Right lobe of liver (tissue), 6 donors: ENCODE measurements around the gene FASTK. TPM values are rescaled to one million over a fixed set of nuclear protein-coding genes. Genes with fewer than 3 reads are reported as not detected.

Source experiments
- ATAC-seq, 4 donors: fragments of 200-7000 bp; cut with Tn5 transposase; one replicate each; pipeline ENCODE4 v1.9.1; 2020; ENCODE audit warnings: mild to moderate bottlenecking in 4 of 4, moderate library complexity in 4 of 4
- DNase-seq, 3 donors: peaks; one replicate each; pipeline ENCODE4 v3.0.0-alpha.2; 2020
- H3K27ac ChIP-seq, 3 donors: fragments of 200-600 bp; one replicate each; pipeline ENCODE4 v1.8.0; 2022
- H3K27me3 ChIP-seq, 2 donors: fragments of 200-600 bp; one replicate each; pipeline ENCODE4 v1.8.0; 2022
- H3K36me3 ChIP-seq, 4 donors: fragments of 200-600 bp; sonication (generic) in 1 of 4; one replicate each; pipeline versions ENCODE4 v1.5.1 to v1.8.0; 2017 to 2022; ENCODE audit warnings: control low read depth in 1 of 4
- H3K4me1 ChIP-seq, 4 donors: fragments of 200-600 bp; sonication (generic) in 1 of 4; one replicate each; pipeline versions ENCODE4 v1.5.1 to v1.8.0; 2017 to 2022; ENCODE audit warnings: control low read depth in 1 of 4
- H3K4me3 ChIP-seq, 3 donors: fragments of 200-600 bp; one replicate each; pipeline ENCODE4 v1.8.0; 2022
- H3K9me3 ChIP-seq, 4 donors: fragments of 200-600 bp; sonication (generic) in 1 of 4; one replicate each; pipeline versions ENCODE4 v1.5.1 to v1.8.0; 2017 to 2022; ENCODE audit warnings: control low read depth in 1 of 4
- CTCF ChIP-seq, 4 donors: fragments of 200-600 bp in 3 of 4; fragments of 450-650 bp in 1 of 4; IDR thresholded peaks; one replicate each; pipeline versions ENCODE4 v1.5.1 to v1.8.0; 2016 to 2022; ENCODE audit warnings: antibody characterized with exemption in 4 of 4, mild to moderate bottlenecking in 2 of 4
- POLR2A ChIP-seq: fragments of 450-650 bp; IDR thresholded peaks from one replicate; pipeline ENCODE4 v1.6.1; 2017; ENCODE audit warnings: antibody characterized with exemption, mild to moderate bottlenecking
- WGBS: methylation state at CpG from one replicate; pipeline ENCODE4 v1.1.6; 2018; ENCODE audit warnings: low coverage, low lambda C conversion rate; ENCODE audit not compliant: insufficient coverage; ENCODE audit errors: missing lambda C conversion rate; 5-methylcytosine and 5-hydroxymethylcytosine counted together
- intact Hi-C, 2 donors: fragments of 100-400 bp; cut with DNase I; formaldehyde crosslinking; loops; one replicate each; pipeline versions ENCODE4 v1.11.2 to v1.14.1; 2022
- total RNA-seq, 6 experiments: library from RNA; depleted of rRNA in 2 of 6; stranded (reverse); fragments of >200 nt in 2 of 6; fragmentation: NEBNext Ultra II Directional in 3 of 6; extraction: Animal tissue kit (Norgen Biotek cat#: 25700) in 3 of 6; gene quantifications; one replicate each; pipeline versions ENCODE4 v1.1.0 to v1.2.4, GENCODE V29; 2016 to 2023
- donor health status: DM: no; HTN: yes; CAD: no.
- donor health status: DM: no; HTN: no; CAD: no.
- donor health status: DM: no; HTN: no; CAD: no.
- donor health status: DM: no; HTN: yes; CAD: no.
- donor health status: DM: no; HTN: yes; CAD: no.

Gene FASTK
- total RNA-seq, 6 experiments from 2014 or later = 33.4 to 48.8 (median 43.9) TPM

GRCh38 chr7:151064454-151064853 lies 16.2 kb downstream of the FASTK start:
- H3K4me3 ChIP-seq = no peak overlapping the region
- intact Hi-C loops = no loop called here
- no peaks in the 10 kb centered on the region for H3K9me3 ChIP-seq
- no peak overlapping the region for H3K27ac ChIP-seq
- DNase-seq = no peak
- H3K36me3 ChIP-seq = peaks cover 0 to 46% (median 21%) of the 10 kb centered on the region in 4 donors
- TF ChIP-seq POLR2A = no peak
- no peak for TF ChIP-seq CTCF (IDR thresholded peaks at IDR 0.05)
- H3K4me1 ChIP-seq = peaks cover 0 to 26% (median 13%) of the 10 kb centered on the region in 4 donors
- ATAC-seq = no peak
- 79% methylated on average over 4 of the region's 18 CpGs for WGBS
- no peaks in the 10 kb centered on the region for H3K27me3 ChIP-seq

GRCh38 chr7:151063212-151063561 lies 17.4 kb downstream of the FASTK start:
- H3K4me1 ChIP-seq = peaks cover 0 to 34% (median 16%) of the 10 kb centered on the region in 4 donors
- DNase-seq (peak; percentile 62 to 78 (median 72)), ATAC-seq (peak; percentile 3 to 47 (median 34))

GRCh38 chr7:151062399-151063211 lies 18.0 kb downstream of the FASTK start:
- no peaks in the 10 kb centered on the region for H3K27me3 ChIP-seq
- H3K9me3 ChIP-seq = no peaks in the 10 kb centered on the region
- no peak for TF ChIP-seq CTCF (IDR thresholded peaks at IDR 0.05)
- TF ChIP-seq POLR2A = peak; percentile 61
- H3K27ac ChIP-seq = peak overlapping the region; percentile 34 to 57 (median 41)
- intact Hi-C loops = no loop called here
- peak overlapping the region; percentile 39 to 76 (median 69) for H3K4me3 ChIP-seq
- H3K4me1 ChIP-seq = peaks cover 0 to 34% (median 16%) of the 10 kb centered on the region in 4 donors
- 28% methylated on average over 15 of the region's 43 CpGs for WGBS
- DNase-seq (peak; percentile 89 to 96 (median 93)), ATAC-seq (peak; percentile 54 to 71 (median 65))
- peaks cover 0 to 28% (median 14%) of the 10 kb centered on the region in 4 donors for H3K36me3 ChIP-seq

More at GRCh38 chr7:151063212-151063561, 17.4 kb downstream of the FASTK start:
- Histone ChIP-seq H3K9me3 (no peaks in the 10 kb centered on the region), H3K27ac (peak overlapping the region in 1 of 3 donors; percentile 34), H3K36me3 (peaks cover 0 to 34% (median 18%) of the 10 kb centered on the region in 4 donors), H3K4me3 (peak overlapping the region; percentile 39 to 76 (median 69)), H3K27me3 (no peaks in the 10 kb centered on the region)
- intact Hi-C loops = no loop called here
- TF ChIP-seq CTCF (IDR thresholded peaks at IDR 0.05) (no peak), POLR2A (no peak)
- WGBS = 25% methylated on average over 2 of the region's 11 CpGs

- no peak overlapping the region for H3K4me3 ChIP-seq
- peaks cover 0 to 22% (median 9%) of the 10 kb centered on the region in 4 donors for H3K36me3 ChIP-seq
- DNase-seq (no peak), ATAC-seq (no peak)
- TF ChIP-seq POLR2A = no peak
- no peak for TF ChIP-seq CTCF (IDR thresholded peaks at IDR 0.05)
- H3K9me3 ChIP-seq = no peaks in the 10 kb centered on the region
- WGBS = 20% methylated on average over 1 of the region's 11 CpGs
- no peaks in the 10 kb centered on the region for H3K27me3 ChIP-seq
- peaks cover 0 to 35% (median 17%) of the 10 kb centered on the region in 4 donors for H3K4me1 ChIP-seq
- intact Hi-C loops = no loop called here
- no peak overlapping the region for H3K27ac ChIP-seq
These were observed 18.6 kb downstream of the FASTK start for GRCh38 chr7:151062111-151062398.
